GM12801 (cell line): ENCODE data around the gene LIN28A.

Experiments used
- CTCF ChIP-seq: IDR thresholded peaks from one replicate; pipeline ENCODE4 v1.5.1; 2011; ENCODE audit warnings: control low read depth; ENCODE audit not compliant: insufficient read length; ENCODE audit errors: extremely low read depth

The LIN28A gene

DNA sequence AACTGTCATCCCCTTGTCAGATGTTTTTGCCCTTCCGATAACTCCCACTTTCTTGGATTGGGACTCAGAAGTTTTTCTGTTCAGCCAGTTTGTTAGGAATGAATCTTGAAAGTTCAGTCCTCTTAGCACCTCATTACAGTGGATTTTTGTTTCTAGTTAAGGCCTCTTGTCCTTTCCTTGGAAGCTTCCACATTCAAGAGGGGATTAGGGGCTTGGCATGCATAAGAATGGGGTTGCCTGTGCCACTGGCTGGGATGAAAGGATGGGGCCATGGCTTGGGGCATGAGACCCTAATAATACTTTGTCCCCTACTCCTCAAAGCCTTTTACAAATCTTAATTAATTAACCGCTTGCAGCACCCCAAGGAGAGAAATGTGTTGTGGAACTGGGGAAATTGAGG, 19.1 kb downstream of the LIN28A start:
- no peak for TF ChIP-seq CTCF

DNA sequence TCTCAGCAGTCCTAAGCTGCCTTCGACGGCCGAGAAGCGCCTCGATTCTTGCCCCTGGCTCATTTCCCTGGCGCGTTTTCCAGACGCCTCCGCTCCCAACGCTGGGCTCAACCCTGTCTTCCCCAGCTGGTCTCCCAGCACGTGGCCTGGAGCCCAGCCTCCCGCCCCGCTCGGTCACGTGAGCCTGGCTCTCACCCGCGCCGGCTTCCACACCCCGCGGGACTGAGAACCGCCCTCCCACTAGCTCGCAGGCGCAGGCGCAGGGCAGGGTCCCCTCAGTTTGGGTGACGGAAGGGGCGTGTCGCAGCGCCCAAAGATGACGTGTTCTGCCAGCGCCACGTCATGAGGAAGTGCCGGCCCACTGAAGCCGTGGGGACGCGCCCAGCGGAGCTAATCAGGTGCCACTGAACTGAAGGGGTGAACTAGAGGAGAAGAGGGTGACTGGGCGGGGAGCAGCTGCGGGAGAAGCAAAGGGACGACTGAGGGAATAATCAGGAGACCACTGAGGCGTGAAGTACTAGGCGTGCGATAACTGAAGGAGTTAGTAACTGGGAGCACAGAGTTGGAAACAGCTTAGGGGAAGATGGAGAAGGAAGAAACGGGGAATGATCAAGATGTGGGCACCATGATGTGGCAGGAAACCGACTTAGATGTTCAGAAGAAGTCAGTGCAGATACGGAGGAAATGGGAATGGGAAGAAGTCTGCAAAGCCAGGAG, 21.5 kb downstream of the LIN28A start, which contains the start of gene DHDDS:
TSS of gene DHDDS (plus strand) at position 343 of the 717 bp plus-strand sequence. CDS start 625 bp downstream, outside the sequence.
- no peak for TF ChIP-seq CTCF

GRCh38 chr1:26432793-26433192, 22.2 kb downstream of the LIN28A start:
- TF ChIP-seq CTCF, result no peak

DNA sequence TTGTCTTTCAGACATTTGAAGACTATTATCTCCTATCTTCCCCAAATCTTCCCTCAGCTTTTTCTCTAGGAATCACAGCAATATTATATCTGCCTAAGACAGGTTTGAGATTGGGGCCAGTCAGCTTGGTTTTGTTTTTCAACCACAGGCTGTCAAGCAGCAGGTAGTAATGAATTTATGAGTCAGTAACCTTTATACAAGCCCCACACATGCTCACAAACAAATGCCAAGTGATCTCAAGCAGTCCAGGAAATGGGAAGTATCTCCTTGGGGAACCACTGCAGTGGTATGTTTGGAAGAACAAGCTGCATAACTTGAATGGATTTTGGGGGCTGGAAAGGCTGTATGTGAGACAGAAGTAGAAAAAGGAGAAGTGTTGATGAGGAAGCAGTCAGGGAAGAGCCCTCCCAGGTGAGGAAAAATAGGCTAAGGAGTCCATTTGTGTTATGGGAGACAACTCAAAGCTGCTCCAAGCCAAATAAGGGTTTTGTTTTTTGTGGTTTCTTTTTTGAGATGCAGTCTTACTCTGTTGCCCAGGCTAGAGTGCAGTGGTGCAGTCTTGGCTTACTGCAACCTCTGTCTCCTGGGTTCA, 23.6 kb downstream of the LIN28A start:
- TF ChIP-seq CTCF, result no peak

- TF ChIP-seq CTCF, result no peak
Measured at GRCh38 chr1:26438041-26438440, 27.4 kb downstream of the LIN28A start.

GRCh38 chr1:26440259-26440658, 29.6 kb downstream of the LIN28A start:
- TF ChIP-seq CTCF, result no peak

GRCh38 chr1:26449868-26450267, 39.3 kb downstream of the LIN28A start:
- no peak for TF ChIP-seq CTCF
